ENCODE data around the gene KCNQ2.
"Not testable (repeated sequence)": the region's sequence is repeated elsewhere in the genome, so short reads cannot be mapped to it uniquely, and the experiment has no call there.

The KCNQ2 gene

DNA sequence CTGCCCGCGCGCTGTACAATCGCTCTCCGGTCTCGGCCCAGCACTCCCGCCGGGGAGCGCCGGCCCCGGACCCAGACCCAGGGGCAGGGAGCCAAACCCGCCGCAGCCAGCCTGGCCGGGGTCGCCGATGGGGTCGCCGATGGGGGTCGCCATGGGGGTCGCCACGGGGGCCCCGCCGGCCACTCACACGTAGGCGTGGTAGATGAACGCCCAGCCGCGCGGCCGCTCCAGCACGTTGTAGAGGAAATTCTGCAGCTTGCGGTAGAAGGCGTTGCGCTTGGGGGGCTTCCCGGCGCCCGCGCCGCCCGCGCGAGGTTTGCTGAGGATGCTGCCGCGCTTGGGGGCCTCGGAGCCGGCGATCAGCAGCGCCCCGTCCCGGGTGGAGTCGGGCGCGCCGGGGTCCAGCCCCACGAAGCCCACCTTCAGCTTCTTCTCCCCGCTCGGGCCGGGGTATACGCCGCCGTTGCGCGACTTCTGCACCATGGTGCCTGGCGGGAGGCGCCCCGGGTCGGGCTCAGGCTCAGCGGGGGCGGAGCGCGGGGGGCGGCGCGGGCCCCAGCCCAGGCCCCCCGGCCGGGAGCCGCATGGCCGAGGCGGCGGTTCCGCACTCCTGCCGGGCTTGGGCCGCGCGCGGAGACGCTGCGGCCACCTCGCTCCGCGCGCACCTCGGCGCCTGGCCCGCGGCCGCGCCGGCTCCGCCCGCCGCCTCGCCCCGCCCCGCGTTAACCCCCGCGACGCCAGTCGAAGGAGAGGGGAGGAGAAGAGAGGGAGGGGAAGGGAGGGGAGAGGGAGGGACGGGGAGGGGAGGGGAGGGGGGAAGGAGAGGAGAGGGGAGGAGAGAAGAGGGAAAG lies at the start of gene KCNQ2:
Gene KCNQ2 (minus strand): TSS at position 675 of the 851 bp plus-strand sequence. CDS start 192 bp downstream, at position 483.
- DNase-seq (ENCODE audit: low read depth in 2 of 2), result no peak

DNA sequence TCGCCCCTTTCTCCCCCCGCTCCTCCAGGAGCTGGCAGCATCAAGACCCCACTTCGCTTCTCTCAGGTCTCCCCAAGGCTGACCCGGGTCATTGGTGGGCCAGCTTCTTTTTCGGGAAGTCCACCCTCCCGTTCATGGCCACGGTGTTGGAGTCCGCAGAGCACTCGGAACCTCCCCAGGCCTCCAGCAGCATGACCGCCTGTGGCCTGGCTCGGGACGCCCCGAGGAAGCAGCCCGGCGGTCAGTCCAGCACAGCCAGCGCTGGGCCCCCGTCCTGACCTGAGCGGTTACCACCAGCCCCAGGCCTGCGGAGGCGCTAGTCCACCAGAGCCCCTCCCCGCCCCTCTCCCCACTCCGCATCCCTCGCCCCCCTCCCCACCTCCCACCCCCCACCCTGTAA lies 49.1 kb upstream of the KCNQ2 start:
- no peak for DNase-seq (ENCODE audit: low read depth in 2 of 2)

DNA sequence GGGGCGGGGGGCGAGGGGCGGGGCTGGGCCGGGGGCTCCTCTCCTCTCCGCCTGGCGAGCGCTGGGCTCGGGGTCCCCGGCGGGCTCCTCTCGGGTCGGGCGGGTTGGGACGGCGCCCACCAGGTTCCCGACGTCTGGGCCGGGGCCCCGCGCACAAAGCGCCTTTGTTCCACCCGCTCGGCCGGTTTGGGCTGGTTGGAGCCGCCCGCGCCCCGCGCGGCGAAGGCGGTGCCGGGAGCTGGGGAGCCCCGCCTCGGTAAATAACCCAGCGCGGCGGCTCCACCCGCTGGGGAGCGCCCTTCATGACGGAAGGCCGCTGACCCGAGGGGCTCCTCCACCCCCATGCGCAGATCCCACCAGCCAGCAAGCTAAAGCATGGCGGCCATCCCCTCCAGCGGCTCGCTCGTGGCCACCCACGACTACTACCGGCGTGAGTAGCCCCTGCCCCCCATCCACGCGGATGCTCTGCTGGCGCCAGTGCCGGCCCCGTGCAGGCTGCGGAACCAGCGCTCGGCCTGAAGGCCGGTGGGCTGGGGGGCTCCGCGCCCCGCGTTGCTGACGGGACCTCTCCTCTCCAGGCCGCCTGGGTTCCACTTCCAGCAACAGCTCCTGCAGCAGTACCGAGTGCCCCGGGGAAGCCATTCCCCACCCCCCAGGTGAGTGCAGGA lies 48.6 kb upstream of the KCNQ2 start:
- peak; percentile 19 to 29 for DNase-seq (ENCODE audit: low read depth in 2 of 2)

DNA sequence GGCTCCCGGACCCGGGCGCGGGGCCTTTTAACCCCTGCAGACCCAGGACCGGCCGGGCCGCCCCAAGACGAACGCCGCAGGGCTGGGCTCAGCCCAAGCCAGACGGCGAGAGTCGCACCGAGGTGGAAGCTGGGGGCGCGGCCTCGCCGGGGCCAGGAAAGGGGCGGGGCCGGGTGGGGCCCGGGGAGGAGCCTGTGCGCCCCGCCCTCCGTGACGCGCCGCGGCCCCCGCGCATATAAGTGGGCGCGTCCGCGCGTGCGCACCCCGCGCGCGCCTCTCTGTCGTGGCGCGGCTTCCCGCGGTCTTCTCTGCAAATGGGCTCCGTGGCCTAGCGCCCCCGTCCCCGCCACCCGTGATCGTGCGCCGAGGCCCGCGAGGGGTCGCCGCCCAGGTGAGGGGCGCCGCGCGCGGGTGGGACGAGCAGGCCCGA lies 48.1 kb upstream of the KCNQ2 start, which contains the start of gene PPDPF:
Gene PPDPF (plus strand): TSS at position 262 of the 430 bp plus-strand sequence. CDS start 544 bp downstream, outside the sequence.
- DNase-seq (ENCODE audit: low read depth in 2 of 2), result peak; percentile 49 to 54

DNA sequence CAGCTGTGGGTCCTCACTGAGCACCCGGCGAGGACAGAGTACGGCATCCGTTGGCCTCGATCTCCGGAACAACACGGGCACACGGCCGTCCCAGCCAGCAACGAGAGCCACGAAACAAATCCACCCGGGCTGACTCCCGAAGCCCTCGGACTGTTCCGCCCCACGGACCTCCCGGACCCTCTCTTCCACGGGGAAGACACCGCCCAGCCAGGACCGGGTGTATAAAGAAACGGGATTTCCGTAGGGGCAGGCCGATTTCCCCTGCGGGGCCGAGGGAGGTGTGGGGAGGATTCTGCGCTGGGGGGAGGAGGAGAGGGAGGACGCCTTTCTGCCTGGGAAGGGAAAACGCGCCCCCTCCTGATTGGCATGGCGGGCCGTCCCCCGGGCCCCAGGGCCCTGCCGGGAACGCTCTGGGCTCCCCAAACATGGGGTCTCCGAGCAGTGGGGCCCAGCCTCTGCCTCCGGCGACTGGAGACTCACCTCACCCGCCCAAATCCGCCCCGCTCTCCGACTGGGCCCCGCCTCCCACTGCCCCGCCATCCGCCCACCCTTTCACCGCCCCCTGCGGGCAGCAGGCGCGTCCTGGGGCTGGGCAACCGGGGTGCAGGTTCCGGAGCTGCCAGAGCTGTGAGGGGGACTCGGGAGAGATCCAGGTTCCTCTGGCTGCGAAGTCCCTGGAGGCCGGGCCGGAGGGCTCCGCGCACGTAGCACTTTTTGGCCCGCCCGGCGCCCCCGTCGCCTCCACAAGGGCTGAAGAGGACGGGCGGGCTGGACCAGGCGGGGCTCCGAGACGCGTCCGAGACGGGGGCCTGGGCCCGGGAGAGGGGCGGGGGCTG lies 47.4 kb upstream of the KCNQ2 start:
- peak; percentile 9 to 20 for DNase-seq (ENCODE audit: low read depth in 2 of 2)

DNA sequence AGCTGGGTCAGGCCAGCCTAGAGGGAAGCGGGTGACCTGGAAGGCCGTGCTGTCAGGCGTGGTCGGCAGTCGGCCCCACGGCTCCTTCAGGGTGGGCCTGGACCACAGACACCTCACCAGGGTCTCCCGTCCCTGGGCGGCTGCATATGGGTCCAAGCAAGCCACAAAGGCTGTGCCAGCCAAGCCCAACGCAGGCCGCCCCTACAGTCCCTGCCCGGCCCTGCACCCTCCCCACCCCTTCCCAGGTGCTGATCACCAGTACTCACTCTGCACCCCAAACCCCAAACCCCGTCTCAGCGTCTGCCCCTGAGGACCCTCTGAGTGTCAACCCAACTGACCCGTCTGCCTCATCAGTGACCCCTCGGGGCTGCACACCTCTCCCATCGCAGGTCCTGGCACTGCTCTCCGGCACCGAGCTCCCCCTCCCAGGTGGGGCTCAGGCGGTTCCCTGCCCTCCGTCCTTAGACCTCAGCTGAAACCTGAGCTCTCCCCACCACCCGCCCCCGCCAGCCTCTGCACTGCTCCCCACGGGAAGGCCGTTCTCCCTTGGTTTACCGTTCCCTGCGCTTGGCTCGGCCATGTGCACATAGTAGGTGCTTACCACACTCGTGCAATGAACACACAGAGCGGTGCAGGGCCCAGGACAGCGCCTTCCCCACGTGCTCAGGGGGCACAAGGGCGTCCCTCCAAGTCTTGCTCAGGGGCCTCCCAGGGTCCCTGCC lies 46.7 kb upstream of the KCNQ2 start:
- no peak for DNase-seq (ENCODE audit: low read depth in 2 of 2)

DNA sequence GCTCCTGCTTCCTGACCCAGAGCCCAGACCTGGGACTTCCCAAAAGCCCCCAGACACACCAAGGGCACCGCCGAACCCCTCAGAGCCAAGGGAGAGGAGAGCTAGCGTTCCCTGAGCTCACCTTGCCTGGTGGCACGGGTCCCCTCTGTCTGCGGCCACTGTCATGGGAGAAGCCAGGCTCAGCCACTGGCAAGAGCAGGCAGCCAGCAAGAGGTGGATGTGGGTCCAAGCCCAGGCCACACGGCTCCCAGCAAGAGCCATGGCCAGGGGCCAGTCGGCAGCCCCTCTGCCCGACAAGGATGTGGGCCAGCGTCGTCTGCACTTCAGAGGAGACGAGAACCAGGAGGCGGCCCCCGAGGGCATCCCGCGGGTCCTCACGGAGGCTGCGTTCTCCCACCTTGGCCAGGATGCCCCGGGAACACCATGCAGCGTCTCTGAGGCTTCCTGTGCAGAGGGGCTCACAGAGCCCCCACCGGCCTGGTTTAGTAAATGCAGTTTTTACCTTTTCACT lies 46.0 kb upstream of the KCNQ2 start:
- DNase-seq (ENCODE audit: low read depth in 2 of 2), result no peak

DNA sequence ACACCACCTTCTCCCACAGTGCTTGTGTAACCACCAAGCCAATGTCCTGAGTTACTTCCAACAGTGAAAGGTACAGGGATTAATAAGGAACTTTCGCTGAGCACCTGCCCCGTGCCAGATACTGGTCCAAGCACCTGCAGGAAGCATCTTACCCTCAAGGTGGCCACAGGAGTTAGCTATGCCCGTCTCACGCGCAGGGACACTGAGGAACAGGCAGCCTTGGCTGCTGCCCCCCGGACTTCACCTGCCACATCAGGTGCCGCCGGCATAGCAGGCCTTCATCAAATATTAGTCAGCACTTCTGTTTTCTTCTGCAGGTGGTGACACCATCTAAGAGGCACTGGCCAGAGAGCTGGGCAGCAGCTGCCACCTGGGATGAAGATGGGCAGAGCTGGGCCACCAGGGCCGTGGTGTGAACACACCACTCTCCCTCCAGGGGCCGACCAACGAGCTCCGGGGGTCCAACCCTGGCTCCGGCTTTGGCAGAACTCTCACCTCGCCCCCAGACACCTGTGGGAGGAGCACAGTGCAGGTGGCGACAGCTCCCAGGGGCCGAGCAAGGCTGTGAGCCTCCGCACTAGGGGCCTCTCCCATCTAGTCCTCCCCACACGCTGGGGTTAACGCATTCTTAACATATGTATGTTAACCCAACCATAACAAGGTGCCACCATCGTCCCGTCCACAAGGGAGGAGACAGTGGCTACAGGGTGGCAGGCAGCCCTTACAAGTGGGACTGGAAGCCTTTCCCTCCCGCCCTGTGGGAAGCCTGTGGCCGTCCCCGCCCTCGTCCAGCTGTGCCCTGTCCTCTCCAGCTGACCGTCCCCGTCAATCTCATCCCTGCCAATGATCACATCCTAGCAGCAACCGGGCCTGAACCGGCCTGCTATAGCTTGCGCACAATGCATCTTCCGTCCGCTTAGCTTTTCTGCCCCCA lies 45.2 kb upstream of the KCNQ2 start:
- no peak for DNase-seq (ENCODE audit: low read depth in 2 of 2)

DNA sequence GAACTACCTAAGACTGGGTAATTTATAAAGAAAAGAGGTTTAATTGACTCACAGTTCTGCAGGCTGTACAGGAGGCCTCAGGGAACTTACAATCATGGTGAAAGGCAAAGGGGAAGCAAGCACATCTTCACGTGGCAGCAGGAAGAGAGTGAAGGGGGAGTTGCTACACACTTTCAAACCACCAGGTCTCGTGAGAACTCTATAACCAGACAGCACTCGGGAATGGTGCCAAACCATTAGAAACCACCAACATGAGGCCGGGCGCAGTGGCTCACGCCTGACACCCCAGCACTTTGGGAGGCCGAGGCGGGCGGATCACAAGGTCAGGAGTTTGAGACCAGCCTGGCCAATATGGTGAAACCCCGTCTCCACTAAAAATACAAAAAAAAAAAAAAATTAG lies 42.1 kb upstream of the KCNQ2 start:
- DNase-seq (ENCODE audit: low read depth in 2 of 2), result not testable (repeated sequence)

DNA sequence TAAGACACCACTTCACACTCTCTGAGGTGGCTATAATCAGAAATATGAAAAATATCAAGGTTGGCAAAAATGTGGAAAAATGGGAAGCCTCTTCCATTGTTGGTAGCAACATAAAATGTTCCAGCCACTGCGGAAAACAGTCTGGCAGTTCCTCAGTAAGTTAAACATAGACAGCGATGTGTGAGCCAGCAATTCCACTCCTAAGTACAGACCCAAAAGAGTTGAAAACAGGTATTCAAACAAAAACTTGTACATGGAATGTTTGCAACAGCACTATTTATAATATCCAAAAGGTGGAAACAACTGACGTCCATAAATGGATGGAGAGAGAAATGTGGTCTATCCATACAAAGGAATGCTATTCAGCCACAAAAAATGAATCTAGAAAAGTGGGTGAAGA lies 40.8 kb upstream of the KCNQ2 start:
- no peak for DNase-seq (ENCODE audit: low read depth in 2 of 2)

DNA sequence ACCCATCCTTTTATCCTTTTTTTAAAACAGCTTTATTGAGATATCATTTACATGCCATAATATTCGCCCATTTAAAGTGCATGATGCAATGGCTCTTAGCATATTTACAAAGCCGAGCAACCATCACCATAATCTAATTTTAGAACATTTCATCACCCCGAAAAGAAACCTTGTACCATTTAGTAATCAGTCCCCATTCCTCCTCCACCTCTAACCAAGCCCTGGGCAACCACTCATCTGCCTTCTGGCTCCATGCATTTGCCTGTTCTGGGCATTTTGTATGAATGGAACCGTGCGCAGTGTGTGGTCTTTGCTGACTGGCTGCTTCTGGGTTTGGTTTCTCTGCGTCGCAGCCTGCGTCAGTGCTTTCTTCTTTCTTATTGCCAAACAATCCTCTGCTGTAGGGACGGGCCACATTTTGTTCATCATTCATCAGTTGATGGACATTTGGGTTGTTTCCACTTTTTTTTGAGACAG lies 36.7 kb upstream of the KCNQ2 start:
- DNase-seq (ENCODE audit: low read depth in 2 of 2), result no peak

DNA sequence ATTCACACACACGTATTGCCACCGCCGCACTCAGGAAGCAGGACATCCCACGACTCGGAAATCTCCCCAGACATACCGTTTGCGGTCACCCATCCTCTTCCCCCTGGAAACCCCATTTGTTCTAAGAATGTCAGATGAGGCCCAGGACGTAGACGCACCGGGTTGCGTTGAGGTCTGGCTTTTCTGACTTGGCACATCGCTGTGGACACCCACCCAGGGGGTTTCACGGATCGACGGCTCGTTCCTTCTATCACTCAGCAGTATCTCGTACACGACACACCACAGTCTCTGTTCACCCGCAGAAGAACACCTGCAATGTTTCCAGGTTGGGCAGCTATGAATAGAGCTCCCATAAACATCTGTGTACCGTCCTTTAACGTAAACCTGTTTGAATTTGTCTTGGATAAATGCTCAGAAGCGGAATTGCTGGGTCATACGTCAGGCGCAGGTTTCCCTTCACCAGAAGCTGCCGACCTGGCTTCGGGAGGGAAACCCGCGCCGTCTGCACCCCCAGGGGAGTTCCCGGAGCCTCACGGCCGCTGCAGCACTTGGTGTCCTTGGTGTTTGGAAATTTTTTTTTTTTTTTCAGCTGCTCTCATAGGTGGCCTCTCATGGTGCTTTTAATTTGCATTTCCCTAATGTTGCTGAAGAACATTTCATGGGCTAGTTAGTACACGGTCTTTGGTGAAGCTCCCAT lies 35.8 kb upstream of the KCNQ2 start:
- no peak for DNase-seq (ENCODE audit: low read depth in 2 of 2)

DNA sequence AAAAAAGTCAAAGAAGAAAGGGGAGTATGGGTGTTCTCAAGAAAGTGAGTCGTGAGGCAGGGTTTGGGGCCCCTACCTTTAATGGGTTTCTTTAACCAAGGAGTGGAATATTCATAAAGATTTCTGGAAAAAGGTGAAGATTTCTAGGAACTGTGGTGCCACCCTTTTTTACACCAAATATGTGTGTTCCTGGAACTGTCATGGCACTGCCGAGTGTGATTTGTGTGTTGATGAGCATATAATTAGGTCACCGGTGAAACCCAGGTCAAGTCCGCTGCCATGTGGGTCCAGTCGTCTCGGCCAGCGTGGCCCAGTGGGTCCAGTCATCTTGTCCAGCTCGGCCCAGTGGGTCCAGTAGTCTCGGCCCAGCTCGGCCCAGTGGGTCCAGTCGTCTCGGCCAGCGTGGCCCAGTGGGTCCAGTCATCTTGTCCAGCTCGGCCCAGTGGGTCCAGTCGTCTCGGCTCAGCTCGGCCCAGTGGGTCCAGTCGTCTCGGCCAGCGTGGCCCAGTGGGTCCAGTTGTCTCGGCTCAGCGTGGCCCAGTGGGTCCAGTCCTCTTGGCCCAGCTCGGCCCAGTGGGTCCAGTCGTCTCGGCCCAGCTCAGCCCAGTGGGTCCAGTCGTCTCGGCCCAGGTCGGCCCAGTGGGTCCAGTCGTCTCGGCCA lies 34.8 kb upstream of the KCNQ2 start:
- DNase-seq (ENCODE audit: low read depth in 2 of 2), result no peak

DNA sequence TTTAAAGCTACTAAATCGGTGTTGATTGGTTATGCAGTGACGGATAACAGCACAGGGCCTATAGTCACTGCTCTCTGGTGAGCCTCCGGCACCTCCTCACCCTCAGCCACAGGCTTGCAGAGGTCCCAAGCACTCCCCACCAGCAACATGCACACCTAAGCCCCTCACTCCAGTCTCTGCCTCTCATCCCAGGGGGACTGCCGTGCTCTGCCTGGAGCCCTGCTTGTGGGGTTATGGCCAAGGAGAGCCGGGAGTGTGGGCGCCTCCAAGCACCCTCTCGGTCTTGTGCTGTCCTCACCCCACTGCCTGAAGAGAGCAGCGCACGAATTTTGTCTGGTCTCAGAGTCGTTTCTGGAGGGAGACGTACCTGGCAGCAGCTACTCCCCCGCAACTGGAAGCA lies 33.3 kb upstream of the KCNQ2 start:
- DNase-seq (ENCODE audit: low read depth in 2 of 2), result no peak

DNA sequence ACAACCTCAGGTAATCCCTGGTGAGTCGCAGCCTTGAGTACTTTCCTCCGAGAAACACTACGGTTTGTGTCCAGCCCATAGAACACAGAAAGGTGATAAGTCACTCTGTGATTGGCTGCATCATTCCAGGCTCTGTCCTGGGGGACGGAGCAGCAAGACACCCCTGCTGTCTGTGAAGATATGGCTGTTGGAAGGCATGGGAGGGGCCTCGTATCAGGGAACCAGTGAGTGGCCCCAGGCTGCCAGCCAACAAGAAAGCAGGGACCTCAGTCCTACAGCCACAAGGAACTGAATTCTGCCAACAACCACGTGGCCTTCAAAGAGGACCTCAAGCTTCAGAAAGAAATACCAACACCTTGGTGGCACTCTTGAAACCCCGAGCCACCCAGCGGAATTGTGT lies 32.8 kb upstream of the KCNQ2 start:
- DNase-seq (ENCODE audit: low read depth in 2 of 2), result no peak

DNA sequence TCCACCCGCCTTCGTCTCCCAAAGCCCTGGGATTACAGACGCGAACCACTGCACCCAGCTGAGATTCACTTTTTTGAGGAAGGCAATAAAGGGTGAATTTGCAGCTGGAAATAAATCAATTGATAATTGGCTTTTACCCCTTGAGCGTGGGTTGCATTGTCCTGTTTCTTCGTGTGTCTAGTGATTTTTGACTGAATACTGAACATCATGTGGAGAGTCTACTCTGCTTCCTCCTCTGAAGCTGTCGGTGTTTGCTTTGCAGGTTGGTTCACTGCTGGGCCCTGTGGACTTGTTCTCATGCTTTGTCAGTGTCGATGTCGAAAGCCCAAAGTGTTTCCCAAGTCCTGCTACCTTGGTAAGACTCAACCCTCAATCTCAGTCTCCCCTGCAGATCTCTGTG lies 32.2 kb upstream of the KCNQ2 start:
- no peak for DNase-seq (ENCODE audit: low read depth in 2 of 2)

DNA sequence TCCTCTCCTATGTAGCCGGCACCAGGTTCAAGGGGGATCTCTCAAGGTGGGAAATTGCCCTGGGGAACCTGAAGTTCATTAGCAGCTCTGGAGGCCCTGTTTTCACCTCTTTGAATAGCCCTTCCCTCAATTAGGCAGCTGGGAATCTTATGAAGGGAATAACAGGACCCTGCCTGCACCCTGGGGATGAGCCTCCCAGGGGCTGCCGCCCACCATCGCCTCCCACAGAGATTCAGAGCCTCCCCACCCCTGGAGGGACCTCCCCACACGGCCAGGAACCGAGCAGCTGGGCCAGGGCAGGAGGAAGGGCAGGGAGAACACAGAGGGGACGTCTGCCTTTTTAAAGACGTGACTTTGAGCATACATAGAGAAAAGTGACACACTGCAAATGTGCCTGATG lies 31.1 kb upstream of the KCNQ2 start:
- no peak for DNase-seq (ENCODE audit: low read depth in 2 of 2)

DNA sequence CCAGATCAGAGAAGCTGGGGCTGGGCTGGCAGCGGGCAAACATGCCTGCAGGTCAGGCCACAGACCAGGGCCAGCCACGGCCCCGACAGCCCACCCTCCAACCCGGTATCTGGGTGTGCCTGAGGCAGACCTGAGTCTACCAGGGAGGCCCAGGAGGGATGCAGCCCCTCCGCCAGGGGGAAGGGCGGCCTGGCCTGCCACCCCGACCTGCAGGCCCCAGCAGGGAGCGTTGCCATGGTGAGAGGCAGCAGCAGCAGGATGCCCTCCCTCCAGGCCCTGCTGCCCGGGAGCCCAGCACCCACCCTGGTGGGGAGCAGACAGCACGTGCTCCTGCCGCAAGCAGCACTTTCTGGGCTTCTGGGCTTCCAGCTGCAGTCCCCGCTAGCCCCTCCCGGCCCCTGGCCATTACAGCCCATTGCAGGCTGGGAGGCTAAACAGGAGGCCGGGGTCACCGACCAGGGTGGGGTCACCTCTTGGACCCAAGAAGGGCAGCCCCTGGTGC lies 30.3 kb upstream of the KCNQ2 start:
- DNase-seq (ENCODE audit: low read depth in 2 of 2), result no peak
